ENCODE results near the gene SLC22A15.
"Not testable (repeated sequence)": the region's sequence is repeated elsewhere in the genome, so short reads cannot be mapped to it uniquely, and the experiment has no call there.

The SLC22A15 gene

GRCh38 chr1:115980998-115981993 is 5.0 kb downstream of the SLC22A15 start:
- DNase-seq (ENCODE audit: low read depth in 2 of 3, low spot score in 1 of 3): peak in 1 of 3 donors; percentile 12

- no peak for DNase-seq (ENCODE audit: low read depth in 2 of 3, low spot score in 1 of 3)
Measured at GRCh38 chr1:115982400-115982799, 6.1 kb downstream of the SLC22A15 start.

GRCh38 chr1:115983584-115983983 is 7.3 kb downstream of the SLC22A15 start:
- DNase-seq (ENCODE audit: low read depth in 2 of 3, low spot score in 1 of 3): no peak

- DNase-seq (ENCODE audit: low read depth in 2 of 3, low spot score in 1 of 3): no peak
Measured at GRCh38 chr1:115987623-115988022, 11.3 kb downstream of the SLC22A15 start.

GRCh38 chr1:115988953-115989352 is 12.6 kb downstream of the SLC22A15 start:
- DNase-seq (ENCODE audit: low read depth in 2 of 3, low spot score in 1 of 3): no peak

GRCh38 chr1:115989699-115990098 is 13.4 kb downstream of the SLC22A15 start:
- no peak for DNase-seq (ENCODE audit: low read depth in 2 of 3, low spot score in 1 of 3)

GRCh38 chr1:115991909-115992308 is 15.6 kb downstream of the SLC22A15 start:
- no peak for DNase-seq (ENCODE audit: low read depth in 2 of 3, low spot score in 1 of 3)

- DNase-seq (ENCODE audit: low read depth in 2 of 3, low spot score in 1 of 3): not testable (repeated sequence)
Measured at GRCh38 chr1:115997921-115998320, 21.6 kb downstream of the SLC22A15 start.

GRCh38 chr1:116001739-116002487 is 25.6 kb downstream of the SLC22A15 start:
- DNase-seq (ENCODE audit: low read depth in 2 of 3, low spot score in 1 of 3): no peak

GRCh38 chr1:116002781-116003420 is 26.6 kb downstream of the SLC22A15 start:
- no peak for DNase-seq (ENCODE audit: low read depth in 2 of 3, low spot score in 1 of 3)

- DNase-seq (ENCODE audit: low read depth in 2 of 3, low spot score in 1 of 3): no peak
Measured at GRCh38 chr1:116003823-116004222, 27.5 kb downstream of the SLC22A15 start.

GRCh38 chr1:116006486-116006964 is 30.2 kb downstream of the SLC22A15 start:
- no peak for DNase-seq (ENCODE audit: low read depth in 2 of 3, low spot score in 1 of 3)

GRCh38 chr1:116008656-116009390 is 32.5 kb downstream of the SLC22A15 start:
- no peak for DNase-seq (ENCODE audit: low read depth in 2 of 3, low spot score in 1 of 3)

GRCh38 chr1:116012716-116013115 is 36.4 kb downstream of the SLC22A15 start:
- no peak for DNase-seq (ENCODE audit: low read depth in 2 of 3, low spot score in 1 of 3)

- no peak for DNase-seq (ENCODE audit: low read depth in 2 of 3, low spot score in 1 of 3)
Measured at GRCh38 chr1:116015679-116016078, 39.4 kb downstream of the SLC22A15 start.

GRCh38 chr1:116018007-116018406 is 41.7 kb downstream of the SLC22A15 start:
- DNase-seq (ENCODE audit: low read depth in 2 of 3, low spot score in 1 of 3): no peak

- no peak for DNase-seq (ENCODE audit: low read depth in 2 of 3, low spot score in 1 of 3)
Measured at GRCh38 chr1:116019653-116020253, 43.4 kb downstream of the SLC22A15 start.

GRCh38 chr1:116020668-116021272 is 44.5 kb downstream of the SLC22A15 start:
- peak; percentile 18 to 20 (median 19) for DNase-seq (ENCODE audit: low read depth in 2 of 3, low spot score in 1 of 3)

- DNase-seq (ENCODE audit: low read depth in 2 of 3, low spot score in 1 of 3): no peak
Measured at GRCh38 chr1:116024626-116025025, 48.3 kb downstream of the SLC22A15 start.

GRCh38 chr1:116026631-116027030 is 50.3 kb downstream of the SLC22A15 start:
- DNase-seq (ENCODE audit: low read depth in 2 of 3, low spot score in 1 of 3): no peak

All from stimulated activated CD4-positive, alpha-beta T cell treated with anti-CD3 and anti-CD28 coated beads, Interleukin-12 subunit alpha, Interleukin-12 subunit beta, amount 100 ng/mL, for 48 hours (primary cell).